ENCODE measurements around the gene ATP11A.

Gene ATP11A

DNA sequence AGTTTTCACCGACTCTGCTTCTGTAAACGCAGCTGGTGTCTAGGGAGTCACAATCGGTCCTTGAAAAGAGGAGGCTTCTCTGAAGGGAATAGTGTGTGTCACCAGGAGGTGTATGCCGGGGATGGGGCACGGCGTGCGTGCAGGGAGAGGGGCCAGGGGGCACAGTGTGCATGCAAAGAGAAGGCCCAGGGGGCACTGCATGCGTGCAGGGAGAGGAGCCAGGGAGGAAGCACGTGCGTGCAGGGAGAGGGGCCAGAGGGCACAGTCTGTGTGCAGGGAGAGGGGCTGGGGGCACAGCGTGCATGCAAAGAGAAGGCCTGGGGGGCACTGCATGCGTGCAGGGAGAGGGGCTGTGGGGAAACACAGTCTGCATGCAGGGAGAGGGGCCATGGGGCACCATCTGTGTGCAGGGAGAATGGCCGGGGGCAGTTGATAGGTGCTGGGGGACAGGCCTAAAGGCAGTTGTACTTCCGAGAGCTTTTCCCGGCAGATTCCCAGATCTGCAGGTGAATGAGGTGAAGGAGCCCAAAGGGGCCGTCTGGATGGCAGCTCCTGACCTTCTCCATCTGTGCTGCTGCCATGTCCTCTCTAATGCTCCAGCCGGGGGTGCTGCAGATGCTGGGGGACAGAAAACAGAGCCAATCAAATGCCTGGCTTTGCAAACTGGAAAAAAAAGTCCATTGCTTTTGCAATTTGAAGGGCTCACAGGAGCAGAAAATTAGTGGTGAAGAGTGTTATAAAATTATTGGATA is 36.4 kb downstream of the ATP11A start:
- DNase-seq, result no peak

DNA sequence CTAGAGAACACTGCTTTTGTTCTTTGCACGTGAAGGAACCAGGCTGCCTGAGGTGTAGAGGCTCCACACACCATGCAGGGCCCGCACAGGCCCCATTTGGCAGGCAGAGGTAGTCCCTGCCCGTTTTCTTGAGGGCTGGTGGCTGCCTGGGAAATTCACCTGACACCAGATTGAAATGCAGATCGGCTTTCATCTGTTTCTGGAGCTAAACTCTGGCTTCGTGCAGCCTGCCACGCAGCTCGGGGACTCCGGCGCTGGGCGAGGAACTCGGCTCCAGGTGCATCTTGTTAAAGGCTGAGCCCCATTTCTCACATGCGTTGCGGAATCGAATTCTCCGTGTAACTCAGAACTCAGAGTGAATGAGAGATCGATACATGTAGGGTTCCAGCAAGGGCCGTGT is 37.7 kb downstream of the ATP11A start:
- DNase-seq, result no peak

DNA sequence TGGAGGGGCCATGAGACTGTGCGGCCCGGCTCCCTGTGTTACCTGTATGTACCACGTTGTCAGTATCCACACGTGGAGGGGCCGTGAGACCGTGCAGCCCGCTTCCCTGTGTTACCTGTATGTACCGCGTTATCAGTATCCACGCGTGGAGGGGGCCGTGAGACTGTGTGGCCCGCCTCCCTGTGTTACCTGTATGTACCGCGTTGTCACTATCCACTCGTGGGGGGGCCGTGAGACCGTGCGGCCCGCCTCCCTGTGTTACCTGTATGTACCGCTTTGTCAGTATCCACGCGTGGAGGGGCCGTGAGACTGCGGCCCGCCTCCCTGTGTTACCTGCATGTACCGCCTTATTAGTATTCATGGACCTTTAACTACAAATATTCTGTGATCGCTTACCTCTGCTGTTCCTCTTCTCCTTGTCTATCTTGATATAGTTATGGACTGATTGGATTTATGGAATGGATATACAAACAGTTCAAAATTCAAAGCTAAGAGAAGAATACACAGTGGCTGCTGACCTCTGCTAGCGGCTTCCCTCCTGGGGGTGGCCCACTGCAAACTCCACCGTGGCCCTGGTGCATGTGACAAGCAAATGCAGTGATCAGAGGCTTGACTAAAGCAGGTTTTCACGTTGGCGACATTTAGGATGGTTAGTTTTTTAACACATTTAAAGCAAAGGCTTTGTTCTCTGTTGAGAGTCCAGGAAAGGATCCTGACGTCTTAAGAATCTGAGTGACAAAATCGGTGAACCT is 38.7 kb downstream of the ATP11A start:
- no peak for DNase-seq

DNA sequence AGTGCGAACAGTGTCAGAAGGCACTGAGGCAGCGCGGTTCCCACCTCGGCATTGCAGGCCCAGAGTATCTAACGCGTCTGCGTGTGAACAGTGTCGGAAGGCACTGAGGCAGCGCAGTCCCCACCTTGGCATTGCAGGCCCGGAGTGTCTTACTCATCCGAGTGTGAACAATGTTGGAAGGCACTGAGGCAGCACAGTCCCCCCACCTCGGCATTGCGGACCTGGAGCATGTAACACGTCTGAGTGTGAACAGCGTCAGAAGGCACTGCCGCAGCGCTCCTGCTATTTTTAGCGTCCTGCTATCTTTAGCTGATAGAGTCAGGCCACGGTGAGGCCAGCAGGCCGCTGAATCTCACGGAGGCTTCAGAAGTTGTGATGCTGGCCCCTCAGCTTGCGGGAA is 39.6 kb downstream of the ATP11A start:
- DNase-seq, result no peak

DNA sequence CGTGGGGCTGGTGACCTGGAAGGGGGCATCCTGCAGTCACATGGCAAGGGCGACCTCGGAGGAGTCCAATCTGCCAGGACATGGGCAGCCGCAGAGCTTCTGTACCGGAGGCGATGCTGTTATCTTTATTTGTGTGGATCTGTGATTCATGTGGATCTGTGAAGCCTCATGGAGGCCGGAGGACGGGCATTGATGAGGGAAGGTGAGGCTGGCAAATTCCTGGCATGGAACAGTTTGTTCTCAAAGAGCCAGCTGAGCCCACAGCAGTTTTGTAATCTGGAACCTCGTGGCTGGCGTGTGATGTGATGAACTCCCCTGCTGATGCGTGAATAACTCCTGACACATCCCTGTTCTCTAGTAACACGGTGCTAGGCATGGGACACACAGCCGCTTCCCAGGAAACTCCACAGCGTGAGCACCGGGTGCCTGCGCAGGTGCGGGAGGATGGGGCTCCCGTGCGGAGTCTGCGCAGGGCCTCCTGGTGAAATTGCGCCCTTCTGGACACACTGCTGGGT is 40.4 kb downstream of the ATP11A start:
- DNase-seq, result no peak

DNA sequence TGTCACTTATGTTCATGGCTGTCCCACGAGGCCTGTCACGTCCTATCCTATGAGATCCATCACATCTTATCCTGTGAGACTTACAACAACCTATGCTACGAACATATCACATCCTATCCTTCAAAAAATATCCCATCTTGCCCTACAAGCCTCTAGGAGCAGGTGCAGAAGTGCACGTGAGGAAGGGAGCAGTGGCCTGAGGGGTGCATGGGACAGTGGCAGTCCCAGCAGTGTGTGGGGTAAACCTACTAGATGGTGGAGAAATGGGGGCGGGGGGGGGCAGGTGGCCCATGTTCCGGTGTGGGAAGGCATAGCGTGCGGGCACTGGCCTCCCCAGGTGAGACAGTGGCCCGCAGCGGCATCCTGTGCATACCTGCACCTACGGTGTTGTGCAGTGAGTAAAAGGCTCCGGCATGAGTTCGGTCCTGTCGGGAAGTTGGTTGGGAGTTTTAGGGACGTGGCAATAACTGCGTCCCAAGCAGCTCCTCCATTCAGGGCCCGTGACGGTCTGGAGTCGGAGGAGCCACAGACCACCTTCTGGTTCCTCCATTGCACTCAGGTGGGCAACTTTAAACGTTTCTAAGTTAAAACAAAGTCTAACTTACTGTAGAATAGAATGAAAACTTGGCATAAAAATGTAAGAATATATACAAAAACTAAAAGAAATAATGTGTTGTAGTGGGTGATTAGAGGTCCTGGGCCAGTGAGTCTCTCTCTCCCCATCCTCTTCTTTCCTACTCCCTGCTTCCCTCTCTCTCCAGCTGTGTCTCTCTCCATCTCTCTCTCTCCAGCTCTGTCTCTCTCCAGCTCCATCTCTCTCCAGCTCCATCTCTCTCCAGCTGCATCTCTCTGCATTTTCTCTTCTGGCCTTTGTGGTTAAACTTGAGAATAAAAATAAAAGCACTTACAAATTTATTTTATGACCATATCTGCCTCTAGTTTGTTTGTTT is 42.1 kb downstream of the ATP11A start:
- DNase-seq, result no peak

DNA sequence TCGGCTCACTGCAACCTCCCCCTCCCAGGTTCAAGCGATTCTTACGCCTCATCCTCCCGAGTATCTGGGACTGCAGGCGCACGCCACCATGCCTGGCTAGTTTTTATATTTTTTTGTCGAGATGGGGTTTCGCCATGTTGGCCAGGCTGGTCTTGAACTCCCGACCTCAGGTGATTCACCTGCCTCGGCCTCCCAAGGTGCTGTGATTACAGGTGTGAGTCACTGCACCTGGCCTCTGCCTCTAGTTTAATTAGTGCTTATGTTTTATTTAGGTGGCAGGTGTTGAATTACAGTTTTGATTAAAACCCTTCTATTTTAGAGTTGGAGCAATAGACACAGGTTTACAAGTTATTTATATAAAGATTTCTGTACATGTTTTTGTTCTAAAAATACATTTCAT is 42.8 kb downstream of the ATP11A start:
- no peak for DNase-seq

DNA sequence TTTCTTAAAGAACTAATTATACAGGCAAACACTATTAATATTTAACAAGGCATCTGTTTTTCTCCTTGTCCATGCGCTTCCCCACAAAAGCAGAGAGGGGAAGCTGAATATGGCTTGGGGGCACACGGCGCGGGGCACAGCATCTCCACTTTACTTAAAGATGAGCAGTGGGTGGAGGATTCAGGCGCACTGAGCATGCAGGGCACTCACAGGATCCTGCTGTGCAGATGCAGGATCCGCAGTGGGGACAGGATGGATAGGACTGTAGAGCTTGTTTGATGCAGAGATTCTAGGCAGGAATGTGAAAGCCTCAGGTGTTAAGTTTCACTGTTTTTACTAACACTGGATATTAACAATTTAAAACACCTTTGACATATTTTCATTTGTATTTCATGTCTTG is 43.3 kb downstream of the ATP11A start:
- DNase-seq, result no peak

DNA sequence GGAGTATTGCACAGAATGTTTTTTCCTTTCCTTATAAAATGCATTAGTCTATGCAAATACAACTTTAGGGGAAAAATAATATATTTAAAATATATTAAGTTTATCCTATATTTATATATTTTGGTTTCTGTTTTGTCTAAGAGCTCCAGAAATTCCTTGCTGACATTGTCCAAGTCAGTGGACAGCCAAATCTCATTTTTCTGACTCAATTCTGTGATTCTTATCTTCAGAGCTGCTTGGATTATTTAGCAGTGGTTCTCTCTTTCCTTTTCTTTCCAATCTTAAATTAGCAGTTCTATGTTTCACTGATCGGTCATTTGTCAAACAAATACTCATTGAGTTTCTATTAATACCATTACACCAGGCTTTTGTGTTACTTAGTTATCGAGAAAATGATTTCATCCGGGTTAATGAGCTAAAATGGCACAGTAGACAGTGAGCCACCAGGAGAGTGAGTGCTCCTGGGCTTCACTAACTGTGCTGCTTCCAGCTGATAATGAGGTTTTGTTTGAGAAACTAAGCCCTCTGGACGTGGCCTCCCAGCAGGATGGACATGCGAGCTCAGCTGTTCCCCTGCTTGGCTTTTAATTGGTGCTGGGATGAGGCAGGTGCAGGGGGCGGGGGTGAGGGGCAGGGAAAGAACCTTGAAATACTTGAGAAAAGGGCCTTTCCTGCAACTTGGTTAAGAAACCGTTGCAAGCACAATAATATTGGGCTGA is 44.0 kb downstream of the ATP11A start:
- DNase-seq, result no peak

DNA sequence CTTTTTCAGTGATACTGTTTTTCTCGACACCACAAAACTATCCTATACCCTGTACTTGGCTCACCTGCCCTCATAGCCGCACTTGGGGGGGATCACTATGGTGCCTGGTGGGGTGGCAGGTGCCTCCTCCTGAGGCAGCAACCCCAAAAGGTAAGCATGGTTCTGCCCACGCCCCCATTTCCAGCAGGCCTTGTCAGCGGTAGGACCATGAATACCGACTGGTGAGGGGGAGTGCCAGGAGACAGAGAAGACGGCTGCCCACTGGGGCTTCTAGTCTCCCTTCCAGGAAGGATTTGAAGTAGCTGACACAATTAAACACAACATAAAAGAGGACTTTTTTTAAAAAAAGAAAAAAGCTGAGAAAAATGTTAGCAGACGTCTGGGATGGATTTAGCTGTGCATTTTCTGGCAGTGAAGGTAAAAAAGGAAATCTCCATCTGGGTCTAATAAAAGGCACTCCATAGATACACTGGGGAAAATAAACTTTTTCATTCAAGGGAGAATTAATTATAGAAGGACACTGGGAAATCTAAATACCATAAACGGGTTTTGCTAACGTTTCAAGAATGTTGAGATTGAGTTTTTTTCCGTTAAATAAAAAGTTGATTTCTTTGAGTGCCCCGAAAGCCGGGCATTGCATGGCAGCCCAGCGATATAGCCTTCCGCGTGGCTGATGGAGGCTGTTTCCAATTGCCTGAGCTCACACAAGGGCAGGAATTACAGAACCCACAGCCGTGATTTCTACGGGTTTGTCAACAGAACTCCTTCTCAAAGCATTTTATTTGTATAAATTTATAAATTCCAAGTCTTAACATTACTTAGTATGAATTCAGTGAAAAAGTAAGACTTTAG is 45.1 kb downstream of the ATP11A start:
- no peak for DNase-seq

DNA sequence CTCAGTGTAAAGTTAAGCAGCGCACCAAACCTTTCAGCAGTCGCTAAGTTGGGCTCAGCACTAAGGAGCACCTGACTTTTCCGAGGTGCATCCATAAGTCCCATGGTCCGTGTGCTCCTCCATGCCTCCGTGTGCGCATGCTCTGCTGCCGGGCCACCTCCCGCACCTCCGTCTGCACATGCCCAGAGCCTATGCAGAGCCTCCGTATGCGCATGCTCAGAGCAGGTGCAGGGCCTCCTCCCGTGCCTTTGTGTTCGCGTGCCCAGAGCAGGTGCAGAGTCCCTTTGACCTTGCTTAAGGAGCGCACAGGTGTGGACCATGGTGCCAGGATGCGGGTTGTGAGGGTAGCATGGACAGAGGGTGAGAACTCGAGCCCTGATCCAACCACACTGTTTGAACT is 46.0 kb downstream of the ATP11A start:
- no peak for DNase-seq

DNA sequence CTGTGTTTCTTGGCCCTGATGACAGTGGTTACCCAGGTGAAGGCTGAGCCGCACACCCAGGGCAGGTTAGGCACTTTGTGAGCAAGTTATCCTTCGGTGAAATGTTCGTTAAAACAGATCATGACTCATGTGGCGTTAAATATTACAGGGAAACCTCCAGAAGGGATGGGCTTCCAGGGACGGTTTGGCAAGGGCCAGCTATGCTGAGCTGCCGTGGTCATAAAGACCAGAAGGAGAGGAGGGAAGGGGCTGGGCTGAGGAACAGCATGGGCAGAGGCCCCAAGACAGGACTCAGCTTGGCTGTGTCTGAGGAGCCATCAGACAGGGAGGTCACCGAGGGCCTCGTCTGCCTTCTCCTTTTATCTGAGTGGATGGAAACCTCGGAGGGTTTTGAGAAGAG is 47.5 kb downstream of the ATP11A start:
- no peak for DNase-seq

DNA sequence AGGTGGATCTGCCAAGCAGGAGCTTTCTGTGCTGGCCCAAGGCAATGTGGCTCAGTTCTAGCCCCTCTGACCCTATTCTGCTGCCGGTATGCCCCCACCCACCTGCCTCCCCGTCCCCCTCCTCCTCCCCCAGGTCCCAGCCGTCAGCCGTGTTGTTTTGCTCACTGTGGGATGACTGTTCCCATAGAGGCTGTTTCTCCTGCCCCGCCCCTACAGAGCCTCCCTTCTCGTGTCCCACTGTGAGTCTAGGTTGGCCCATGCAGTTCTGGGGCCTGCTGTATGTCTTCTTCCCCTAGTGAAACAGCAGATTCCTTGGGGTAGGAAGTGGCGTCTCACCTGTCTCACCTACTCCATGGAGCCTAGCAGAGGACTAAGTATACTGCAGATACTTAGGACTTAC is 48.8 kb downstream of the ATP11A start:
- no peak for DNase-seq

DNA sequence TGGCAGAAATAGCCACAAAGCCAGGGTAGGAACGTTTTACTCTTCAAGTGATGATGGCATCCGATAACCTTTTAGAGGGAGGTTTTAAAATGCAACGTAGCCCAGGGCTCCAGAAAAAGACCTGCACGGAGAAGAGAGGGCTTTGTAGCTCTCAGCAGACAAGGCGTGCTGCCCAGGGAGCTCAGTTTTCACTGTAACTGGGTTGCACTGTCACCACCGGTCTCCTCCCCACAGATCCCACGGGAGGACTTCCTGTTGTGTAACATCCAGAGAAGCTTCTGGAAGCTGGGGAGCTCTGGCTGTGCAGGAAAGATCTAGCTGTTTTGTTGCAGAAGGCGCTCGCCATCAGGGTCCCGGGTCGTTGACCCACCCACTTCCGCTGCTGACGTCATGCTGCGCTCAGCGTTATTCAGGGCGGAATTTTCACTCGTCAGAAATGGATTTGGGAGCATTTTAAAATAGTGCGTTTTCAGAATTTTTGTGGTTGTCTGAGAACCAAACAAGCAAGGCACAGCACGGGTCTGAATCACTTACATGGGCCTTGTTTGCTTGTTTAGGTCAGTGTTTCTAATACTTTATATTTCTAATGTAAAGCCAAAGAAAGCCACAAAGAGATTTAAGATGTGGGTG is 50.8 kb downstream of the ATP11A start:
- no peak for DNase-seq

DNA sequence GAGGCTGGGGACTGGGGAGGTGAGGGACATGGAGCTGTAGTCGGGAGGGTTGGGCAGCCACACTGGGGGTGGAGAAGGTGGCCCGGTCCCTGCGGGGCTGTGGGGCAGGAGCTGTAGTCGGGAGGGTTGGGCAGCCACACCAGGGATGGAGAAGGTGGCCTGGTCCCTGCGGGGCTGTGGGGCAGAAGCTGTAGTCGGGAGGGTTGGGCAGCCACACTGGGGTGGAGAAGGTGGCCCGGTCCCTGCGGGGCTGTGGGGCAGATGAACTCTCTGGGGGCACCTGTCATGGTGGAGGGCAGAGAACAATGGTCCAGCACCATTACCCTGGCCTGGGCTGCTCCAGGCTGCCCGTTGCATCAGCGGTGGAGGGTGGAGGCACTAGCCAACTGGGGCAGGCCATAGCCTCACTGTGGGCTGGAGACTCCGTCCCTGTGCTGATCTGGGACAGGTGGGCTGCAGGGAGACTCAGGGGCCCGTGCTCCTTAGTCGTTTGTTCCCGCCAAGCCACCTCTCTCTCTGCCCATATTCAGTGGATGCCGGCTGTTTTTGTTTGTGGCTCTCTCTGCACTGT is 51.4 kb downstream of the ATP11A start:
- DNase-seq, result no peak

DNA sequence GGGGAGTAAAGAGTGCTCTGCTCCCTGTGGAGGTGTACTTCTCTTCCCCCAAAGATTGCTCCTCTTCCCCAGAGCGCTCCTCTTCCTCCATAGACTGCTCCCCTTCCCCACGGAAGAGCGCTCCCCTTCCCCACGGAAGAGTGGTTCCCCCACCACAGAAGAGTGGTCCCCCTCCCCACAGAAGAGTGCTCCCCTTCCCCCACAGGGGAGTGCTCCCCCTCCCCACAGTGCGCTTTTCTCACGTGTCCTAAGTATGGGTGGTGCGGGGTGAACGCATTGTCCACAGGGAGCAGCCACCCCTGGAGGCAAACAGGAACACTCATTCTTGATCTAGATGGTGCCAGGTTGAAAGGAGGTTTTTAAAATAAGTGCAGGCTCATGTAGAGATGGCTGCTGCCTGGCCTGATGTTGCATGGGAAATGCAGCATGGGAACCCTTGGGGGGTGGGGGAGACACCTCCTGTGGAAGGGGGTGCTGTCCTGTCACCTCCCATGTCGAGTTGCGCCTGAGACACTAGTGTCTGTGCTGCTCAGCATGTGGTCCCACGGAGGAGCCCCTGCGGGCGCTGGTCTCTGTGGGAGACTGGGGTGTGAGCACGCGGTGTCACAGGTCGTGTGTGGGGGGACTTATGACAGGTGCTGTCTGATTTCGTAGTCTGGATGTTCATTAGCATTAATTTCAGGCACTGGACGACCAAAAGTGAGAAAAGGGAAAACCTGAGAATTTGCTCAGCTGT is 52.2 kb downstream of the ATP11A start:
- no peak for DNase-seq

DNA sequence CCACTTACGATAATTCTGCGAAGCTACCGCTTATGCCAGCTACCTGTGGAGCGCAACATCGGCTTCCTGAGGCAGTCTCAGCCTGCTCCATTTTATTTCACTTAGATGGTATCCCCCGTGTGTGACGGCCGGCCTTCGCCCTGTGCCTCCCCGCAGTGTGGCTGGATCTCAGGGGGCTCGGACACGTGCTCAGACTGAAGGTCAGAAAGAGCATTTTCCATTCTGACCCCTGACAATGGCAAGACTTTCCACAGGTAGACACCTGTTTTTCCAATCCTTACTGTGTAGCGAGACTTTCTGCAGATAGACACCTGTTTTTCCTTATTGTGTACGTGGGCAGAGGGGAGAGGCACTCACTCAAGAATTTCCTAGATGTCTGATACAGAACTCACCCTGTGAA is 52.7 kb downstream of the ATP11A start:
- DNase-seq, result no peak

DNA sequence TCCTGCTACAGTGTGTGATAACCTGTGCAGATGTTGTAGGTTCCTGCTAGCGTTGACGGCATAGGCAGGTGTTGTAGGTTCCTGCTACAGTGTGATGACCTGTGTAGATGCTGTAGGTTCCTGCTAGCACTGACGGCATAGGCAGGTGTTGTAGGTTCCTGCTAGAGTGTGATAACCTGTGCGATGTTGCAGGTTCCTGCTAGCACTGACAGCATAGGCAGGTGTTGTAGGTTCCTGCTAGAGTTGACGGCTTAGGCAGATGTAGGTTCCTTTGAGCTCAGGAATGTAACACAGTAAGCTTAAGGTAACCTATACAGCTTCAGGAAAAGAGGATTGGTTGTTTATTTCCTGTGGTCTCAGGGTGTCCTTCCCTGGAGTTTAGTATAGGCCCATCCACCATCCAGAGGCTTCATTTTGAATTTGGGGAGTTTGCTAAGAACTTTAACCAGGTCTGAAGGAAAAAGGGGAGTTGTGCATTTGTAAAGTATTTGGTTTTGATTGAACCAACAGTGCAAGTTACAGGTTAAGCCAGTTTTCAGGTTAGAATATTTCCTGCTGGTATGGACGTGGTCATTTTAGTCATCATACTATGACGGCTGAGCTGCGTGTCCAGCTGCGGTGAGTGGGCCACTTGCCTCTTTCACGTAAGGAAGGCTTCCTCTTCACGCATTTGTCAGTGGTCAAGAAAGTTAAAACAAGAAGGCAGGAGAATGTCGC is 53.8 kb downstream of the ATP11A start:
- DNase-seq, result no peak
